Smooth muscle cell (in vitro differentiated cells): ENCODE measurements around the gene MYO18A. TPM values are rescaled to one million over a fixed set of nuclear protein-coding genes. Genes with fewer than 3 reads are reported as not detected.

Experiments used
- DNase-seq: peaks from one replicate; lab custom pipeline; 2025; ENCODE audit not compliant: unreplicated experiment; lab: John Stamatoyannopoulos, UW
- H2AFZ ChIP-seq: fragments of 200-600 bp; sonication (generic); 2 replicates; pipeline ENCODE4 v1.6.0; 2016; ENCODE audit warnings: antibody characterized with exemption, low read depth, mild to moderate bottlenecking
- H3F3A ChIP-seq: fragments of 200-600 bp; sonication (generic); 2 replicates; pipeline ENCODE4 v1.6.0; 2017; ENCODE audit warnings: antibody characterized with exemption, low read depth
- H3K27ac ChIP-seq: fragments of 200-600 bp; sonication (generic); 2 replicates; pipeline ENCODE4 v1.5.1; 2016; ENCODE audit warnings: low read depth, mild to moderate bottlenecking
- H3K27me3 ChIP-seq: fragments of 200-600 bp; sonication (generic); 2 replicates; pipeline ENCODE4 v1.6.1; 2016; ENCODE audit warnings: low read depth, mild to moderate bottlenecking
- H3K36me3 ChIP-seq: fragments of 200-600 bp; sonication (generic); 2 replicates; pipeline ENCODE4 v1.5.1; 2016; ENCODE audit warnings: low read depth
- H3K4me1 ChIP-seq: fragments of 200-600 bp; sonication (generic); 2 replicates; pipeline ENCODE4 v1.5.1; 2016; ENCODE audit warnings: low read depth
- H3K4me2 ChIP-seq: fragments of 200-600 bp; sonication (generic); 2 replicates; pipeline ENCODE4 v1.6.0; 2016; ENCODE audit warnings: mild to moderate bottlenecking
- H3K4me3 ChIP-seq: fragments of 200-600 bp; sonication (generic); 2 replicates; pipeline ENCODE4 v1.5.1; 2016; ENCODE audit warnings: mild to moderate bottlenecking
- H3K79me2 ChIP-seq: fragments of 200-600 bp; sonication (generic); 2 replicates; pipeline ENCODE4 v1.6.0; 2016; ENCODE audit warnings: low read depth, mild to moderate bottlenecking
- H3K9ac ChIP-seq: fragments of 200-600 bp; sonication (generic); 2 replicates; pipeline ENCODE4 v1.6.0; 2016; ENCODE audit warnings: low read depth
- H3K9me3 ChIP-seq: fragments of 200-600 bp; sonication (generic); replicated peaks from 2 replicates; pipeline ENCODE4 v1.5.1; 2016; ENCODE audit warnings: low read depth
- H4K20me1 ChIP-seq: fragments of 200-600 bp; sonication (generic); 2 replicates; pipeline ENCODE4 v1.6.0; 2016; ENCODE audit warnings: low read depth
- CTCF ChIP-seq: fragments of 200-600 bp; sonication (generic); IDR thresholded peaks from 2 replicates; pipeline ENCODE4 v1.5.1; 2017; ENCODE audit warnings: borderline replicate concordance, mild to moderate bottlenecking, antibody characterized with exemption; ENCODE audit not compliant: insufficient read depth, poor library complexity, severe bottlenecking
- WGBS: methylation state at CpG from one replicate; pipeline ENCODE4 v1.1.7; 2016; ENCODE audit warnings: low lambda C conversion rate; 5-methylcytosine and 5-hydroxymethylcytosine counted together
- polyA plus RNA-seq: library from polyadenylated mRNA; unstranded; fragments of >200 nt; fragmentation: Nextera tagmentation; extraction: Ambion mirVana; gene quantifications from 2 replicates; pipeline ENCODE4 v1.2.1, GENCODE V29; 2016
- total RNA-seq: library from RNA; depleted of rRNA; stranded (reverse); fragments of >200 nt; gene quantifications from 2 replicates; pipeline ENCODE4 v1.2.3, GENCODE V29; 2014

MYO18A gene
- total and polyA plus RNA-seq, 2 experiments from 2014 or later: 18.0 to 22.1 TPM

- no peak for DNase-seq
- Histone ChIP-seq H3K4me3 (no peak overlapping the region), H2AFZ (no peak overlapping the region), H3K4me1 (peaks cover 39% of the 10 kb centered on the region), H3K4me2 (no peak overlapping the region), H3K9ac (no peak overlapping the region), H3K79me2 (no peaks in the 10 kb centered on the region), H3K9me3 (no peaks in the 10 kb centered on the region), H3K27ac (no peak overlapping the region), H3F3A (peaks cover 7% of the 10 kb centered on the region), H3K27me3 (no peaks in the 10 kb centered on the region), H4K20me1 (no peaks in the 10 kb centered on the region), H3K36me3 (no peaks in the 10 kb centered on the region)
- TF ChIP-seq CTCF: no peak
- 99% methylated on average over 4 of the region's 4 CpGs for WGBS
Measured at GRCh38 chr17:29045026-29045425, 135.2 kb downstream of the MYO18A start.

GRCh38 chr17:29043539-29044145 lies 136.6 kb downstream of the MYO18A start:
- no peaks in the 10 kb centered on the region for H3K9me3 ChIP-seq
- no peak overlapping the region for H3K4me3 ChIP-seq
- H3K27me3 ChIP-seq: no peaks in the 10 kb centered on the region
- no peaks in the 10 kb centered on the region for H4K20me1 ChIP-seq
- no peak for TF ChIP-seq CTCF
- H3K4me1 ChIP-seq: peaks cover 43% of the 10 kb centered on the region
- no peak overlapping the region for H2AFZ ChIP-seq
- 83% methylated on average over 3 of the region's 3 CpGs for WGBS
- no peak for DNase-seq
- H3K4me2 ChIP-seq: no peak overlapping the region
- peaks cover 7% of the 10 kb centered on the region for H3F3A ChIP-seq
- no peaks in the 10 kb centered on the region for H3K79me2 ChIP-seq
- no peak overlapping the region for H3K9ac ChIP-seq
- no peak overlapping the region for H3K27ac ChIP-seq
- no peaks in the 10 kb centered on the region for H3K36me3 ChIP-seq

- Histone ChIP-seq H4K20me1 (no peaks in the 10 kb centered on the region), H3F3A (peaks cover 7% of the 10 kb centered on the region), H3K9ac (no peak within 1 kb of the TSS), H2AFZ (no peak within 1 kb of the TSS), H3K79me2 (no peaks in the 10 kb centered on the region), H3K27ac (no peak within 1 kb of the TSS), H3K9me3 (no peaks in the 10 kb centered on the region), H3K4me1 (peaks cover 41% of the 10 kb centered on the region), H3K4me3 (no peak within 1 kb of the TSS), H3K36me3 (no peaks in the 10 kb centered on the region), H3K27me3 (no peaks in the 10 kb centered on the region), H3K4me2 (peak within 1 kb of the TSS; percentile 71)
- DNase-seq: peak; percentile 6
- WGBS: 45% methylated on average over 13 of the region's 13 CpGs
- no peak for TF ChIP-seq CTCF
Measured at GRCh38 chr17:29042679-29043538, 137.3 kb downstream of the MYO18A start, which contains the start of gene PIPOX. Gene PIPOX, plus strand, starts transcription at chr17:29043141. Its CDS starts 85 bp downstream, at chr17:29043226.
